Measurements from ENCODE around the gene INHBB.
"Not testable (repeated sequence)": the region's sequence is repeated elsewhere in the genome, so short reads cannot be mapped to it uniquely, and the experiment has no call there.

INHBB gene

DNA sequence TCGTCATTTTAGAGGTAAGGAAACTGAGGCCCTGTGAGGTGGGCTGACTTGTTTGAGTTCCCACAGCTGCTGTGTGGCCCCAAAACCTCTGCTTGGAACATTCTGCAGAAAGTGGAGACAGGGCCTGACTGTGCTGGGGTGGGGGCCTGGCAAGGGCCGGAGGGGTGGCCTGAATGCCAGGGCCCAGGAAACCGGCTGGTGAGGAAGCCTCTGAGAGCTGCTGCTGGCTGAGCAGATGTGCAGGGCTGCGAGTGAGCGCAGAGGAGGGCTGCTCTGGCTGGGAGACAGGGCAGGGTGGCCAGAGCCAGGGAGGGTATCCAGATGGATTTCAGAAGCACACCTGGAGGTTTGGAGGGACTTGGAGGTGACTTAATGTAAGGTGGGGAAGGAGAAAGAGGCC is 29.9 kb upstream of the INHBB start:
- no peak for DNase-seq (ENCODE audit: low read depth)

DNA sequence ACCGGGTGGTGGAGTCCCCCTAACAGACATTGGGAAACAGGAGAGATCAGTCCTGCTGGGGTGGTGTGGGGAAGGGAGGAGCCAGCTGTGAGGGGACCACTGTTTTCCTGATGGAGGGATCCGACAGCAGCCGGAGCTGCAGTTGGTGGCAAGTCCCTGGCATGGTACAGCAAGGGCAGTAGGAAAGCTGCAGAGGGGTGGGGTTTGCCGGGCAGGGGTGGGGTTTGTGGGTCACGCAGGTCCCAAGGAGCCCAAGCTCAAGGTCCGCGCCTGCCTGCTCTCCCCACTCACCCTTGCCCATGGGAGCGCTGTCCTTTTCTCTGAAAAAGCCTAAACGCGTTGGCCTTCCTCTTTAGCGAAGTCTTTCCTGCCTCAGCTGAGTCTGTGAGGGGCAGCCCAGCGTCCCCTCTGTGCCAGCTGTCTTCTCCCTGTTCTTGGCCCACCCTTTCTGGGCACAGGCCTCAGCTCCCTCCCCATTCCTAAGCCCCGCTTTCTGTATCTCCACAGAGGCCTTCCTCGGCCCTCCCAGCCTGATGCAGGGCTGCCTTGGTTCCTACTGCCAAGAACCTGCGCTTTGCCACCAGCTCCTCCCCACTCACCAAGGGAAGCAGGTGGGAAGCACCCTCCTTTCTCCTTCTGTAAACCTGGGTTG is 29.3 kb upstream of the INHBB start:
- no peak for DNase-seq (ENCODE audit: low read depth)

DNA sequence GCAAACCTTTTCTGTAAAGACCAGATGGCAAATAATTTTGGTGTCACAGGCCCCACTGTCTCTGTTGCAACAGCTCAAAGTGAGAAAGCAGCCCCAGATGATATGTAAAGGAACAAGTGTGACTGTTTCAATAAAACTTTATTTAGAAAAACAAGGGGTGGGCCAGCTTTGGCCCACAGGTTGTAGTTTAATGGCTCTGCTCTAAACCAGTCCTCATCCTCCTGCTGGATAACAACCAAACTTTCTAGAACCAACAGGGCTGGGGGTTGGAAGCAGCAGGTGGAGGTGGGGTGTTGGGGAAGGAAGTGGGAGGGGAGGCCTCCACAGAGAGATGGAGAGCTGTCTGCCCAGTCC is 28.8 kb upstream of the INHBB start:
- DNase-seq (ENCODE audit: low read depth) = no peak

DNA sequence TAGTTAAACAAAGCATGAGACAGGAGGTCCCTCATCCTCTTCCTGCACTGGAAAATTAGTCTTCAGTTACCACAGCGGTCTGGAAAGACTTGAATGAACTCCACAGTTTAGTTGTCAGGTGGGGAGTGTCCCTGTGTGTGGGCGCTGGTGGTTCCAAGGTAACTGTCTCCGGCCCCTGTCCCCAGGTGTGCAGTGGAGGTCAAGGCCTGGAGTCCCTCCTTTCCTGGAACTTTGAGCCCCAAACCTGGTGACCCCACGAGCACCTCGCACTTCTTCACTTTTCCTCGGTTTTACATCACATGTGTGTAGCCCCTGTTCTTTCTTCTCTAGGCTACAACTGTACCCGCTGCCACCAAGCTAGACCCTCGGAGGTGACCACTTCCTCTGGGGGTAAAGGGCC is 28.0 kb upstream of the INHBB start:
- DNase-seq (ENCODE audit: low read depth) = no peak

DNA sequence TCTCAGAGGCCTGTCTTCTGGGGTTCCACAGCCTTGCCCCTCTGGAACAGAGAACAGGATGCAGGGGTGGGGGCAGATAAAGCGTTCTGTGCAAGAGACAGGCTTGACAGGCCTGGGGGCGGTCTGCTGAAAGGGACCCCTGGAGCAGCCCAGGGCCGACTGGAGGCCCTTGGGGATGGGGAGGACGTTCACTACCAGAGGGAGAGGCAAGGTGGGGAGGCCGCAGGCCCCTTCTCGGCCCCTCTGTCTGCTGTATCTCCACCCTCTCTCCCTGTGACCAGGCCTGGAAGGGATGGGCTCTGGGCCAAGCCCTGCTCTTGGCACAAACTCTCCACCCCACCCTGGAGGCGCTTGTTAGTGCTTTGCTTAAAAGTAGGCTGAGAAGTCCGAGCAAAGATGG is 27.3 kb upstream of the INHBB start:
- DNase-seq (ENCODE audit: low read depth) = no peak

DNA sequence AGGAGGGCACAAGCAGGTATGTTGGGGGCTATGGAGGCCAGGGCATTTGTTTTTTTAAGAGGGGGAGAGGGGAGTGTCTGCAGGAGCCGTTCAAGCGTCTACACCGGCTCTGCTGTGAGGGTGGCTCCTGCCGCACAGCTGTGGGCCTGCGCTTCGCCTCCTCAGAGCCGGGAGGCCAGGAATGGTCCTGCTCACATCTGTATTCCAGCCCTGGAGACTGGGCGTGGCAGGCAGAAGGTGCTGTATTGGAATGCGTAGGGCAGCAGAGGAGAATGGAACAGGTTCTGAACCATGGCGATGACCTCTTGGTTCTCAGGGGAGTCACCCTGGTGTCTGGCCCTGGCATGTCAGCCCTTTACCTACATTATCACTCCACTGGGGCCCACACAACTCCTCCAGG is 26.8 kb upstream of the INHBB start:
- DNase-seq (ENCODE audit: low read depth) = no peak

DNA sequence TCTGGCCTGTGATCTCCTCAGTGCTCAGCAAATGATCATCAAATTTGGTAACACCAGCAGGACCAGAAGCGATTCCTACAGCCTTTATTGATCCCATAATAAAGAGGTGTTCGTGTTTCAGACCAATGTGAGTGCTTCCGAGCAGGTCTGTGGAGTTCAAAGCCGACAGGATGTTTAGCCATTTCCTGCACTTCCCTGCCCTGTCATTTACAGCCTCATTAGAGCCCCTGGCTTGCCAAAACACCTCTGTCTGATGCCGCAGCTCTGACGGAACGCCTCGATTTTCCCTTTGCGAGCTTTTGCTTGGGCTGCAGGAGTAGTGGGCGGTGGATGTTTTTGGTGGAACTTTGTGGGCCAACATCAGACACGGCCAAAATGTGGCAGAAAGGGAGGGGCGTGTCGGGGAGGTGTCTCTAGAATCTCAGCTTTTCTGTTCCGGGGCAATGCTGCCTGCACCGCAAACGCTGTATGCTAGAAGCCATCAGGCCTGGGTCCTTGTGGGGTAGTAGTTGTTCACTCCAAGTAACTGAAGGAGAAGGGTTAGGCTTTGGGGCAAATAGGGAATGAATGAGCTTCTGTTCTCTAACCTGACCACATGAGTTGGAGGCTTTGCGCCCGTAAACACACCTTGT is 26.1 kb upstream of the INHBB start:
- no peak for DNase-seq (ENCODE audit: low read depth)

DNA sequence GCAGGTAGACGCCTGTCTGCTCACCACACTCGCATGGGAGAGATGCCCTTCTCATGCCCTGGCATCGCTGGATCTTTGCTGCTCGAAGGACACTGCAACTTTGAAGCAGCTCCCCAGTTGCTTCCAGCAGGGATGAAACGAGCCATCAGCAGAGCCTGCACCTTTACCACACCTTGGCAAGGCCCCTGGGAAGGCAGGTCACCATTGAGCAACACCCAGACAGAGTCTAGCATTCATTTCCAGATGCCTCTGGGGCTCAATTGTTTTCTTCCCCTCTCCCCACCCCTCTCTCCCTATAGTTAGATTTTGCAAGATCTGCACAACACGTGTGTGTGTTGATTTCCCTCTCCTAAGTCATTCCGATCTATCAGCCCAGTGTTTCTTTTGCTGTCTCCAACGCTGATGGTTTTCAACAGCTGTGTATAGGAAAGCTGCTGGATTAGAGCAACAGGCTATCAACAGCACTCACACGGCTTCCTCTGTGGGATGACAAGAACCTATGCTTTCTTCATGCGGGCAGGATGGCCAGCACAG is 25.6 kb upstream of the INHBB start:
- DNase-seq (ENCODE audit: low read depth) = no peak

DNA sequence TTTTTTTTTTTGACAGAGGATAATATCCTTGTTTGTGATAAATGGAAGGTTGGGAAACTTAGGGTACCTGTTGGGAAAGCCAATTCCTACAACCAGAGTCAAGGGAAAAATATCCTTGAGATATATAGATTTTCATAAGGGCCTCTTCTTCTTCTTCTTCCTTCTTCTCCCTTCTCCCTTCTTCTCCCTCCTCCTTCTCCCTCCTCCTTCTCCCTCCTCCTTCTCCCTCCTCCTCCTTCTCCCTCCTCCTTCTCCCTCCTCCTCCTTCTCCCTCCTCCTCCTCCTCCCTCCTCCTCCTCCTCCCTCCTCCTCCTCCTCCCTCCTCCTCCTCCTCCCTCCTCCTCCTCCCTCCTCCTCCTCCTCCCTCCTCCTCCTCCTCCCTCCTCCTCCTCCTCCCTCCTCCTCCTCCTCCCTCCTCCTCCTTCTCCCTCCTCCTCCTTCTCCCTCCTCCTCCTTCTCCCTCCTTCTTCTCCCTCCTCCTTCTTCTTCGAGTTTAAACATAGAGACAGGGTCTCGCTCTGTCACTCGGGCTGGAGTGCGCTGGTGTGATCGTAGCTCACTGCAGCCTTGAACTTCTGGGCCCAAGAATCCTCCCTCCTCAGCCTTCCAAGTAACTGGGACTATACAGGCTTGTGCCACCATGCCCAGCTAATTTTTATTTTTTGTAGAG is 24.9 kb upstream of the INHBB start:
- not testable (repeated sequence) for DNase-seq (ENCODE audit: low read depth)

DNA sequence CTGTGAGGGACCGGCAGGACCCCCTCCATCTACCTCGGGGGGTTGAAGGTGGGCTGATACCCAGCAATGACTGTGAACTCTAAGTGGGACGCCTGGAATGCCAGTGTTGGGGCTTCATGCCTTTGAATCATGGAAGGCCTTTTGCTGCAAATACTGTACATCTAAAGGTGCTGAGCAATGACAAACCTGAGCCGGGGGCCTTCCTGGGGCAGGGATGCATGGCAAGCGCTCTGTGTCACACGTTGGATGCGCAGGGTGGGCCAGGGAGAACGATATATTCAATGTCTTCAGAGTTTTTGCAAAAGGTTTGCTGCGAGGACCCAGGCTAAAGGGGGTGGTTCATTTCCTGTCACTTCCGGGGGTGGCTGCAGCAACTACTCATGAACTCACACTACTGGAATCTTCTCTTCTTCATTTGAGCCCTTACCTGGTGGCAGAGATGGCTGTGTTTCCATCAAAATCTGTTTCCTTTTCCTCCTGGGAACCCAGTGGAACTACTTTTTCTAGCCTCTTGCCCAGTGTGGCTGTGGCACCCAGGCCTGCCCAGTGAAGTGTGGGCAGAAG is 24.1 kb upstream of the INHBB start:
- no peak for DNase-seq (ENCODE audit: low read depth)

DNA sequence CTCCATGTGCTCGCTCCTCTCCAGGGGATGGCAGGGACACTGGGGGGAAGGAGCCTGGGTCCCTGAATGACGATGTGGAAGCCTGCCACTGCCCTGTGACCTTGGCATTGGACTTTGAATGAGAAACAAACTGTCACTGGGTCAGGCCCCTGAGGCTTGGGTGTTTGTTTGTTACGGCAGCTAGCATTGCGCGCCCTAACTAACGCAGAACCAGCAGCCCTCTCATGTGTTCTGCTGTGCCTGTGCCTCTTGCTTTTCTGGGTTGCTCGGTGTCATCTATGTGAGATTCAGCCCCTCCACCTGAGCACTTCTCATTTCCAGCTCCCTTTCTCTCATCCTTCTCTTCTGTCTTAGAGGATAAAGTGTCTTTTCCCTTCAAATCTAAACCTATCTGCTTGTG is 23.6 kb upstream of the INHBB start:
- no peak for DNase-seq (ENCODE audit: low read depth)

DNA sequence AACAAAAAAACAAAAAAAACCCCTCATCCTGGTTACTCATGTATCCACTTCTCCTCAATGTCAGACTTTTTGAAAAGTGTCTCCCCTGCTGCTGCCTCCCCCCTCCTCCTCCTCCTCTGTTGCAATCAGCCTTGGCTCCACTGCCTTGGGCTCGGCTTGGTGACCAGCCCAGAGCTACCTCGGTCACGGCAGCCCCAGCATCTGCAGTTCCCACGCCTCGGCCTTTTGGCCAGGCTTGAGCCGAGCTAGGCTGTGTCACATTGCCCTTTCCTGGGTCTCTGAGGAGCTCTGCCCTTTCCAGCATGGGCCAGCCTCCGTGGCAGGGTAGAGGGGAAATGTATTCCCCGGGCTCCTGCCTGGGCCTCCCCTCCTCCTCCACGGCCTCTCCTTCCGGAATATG is 22.7 kb upstream of the INHBB start:
- no peak for DNase-seq (ENCODE audit: low read depth)

DNA sequence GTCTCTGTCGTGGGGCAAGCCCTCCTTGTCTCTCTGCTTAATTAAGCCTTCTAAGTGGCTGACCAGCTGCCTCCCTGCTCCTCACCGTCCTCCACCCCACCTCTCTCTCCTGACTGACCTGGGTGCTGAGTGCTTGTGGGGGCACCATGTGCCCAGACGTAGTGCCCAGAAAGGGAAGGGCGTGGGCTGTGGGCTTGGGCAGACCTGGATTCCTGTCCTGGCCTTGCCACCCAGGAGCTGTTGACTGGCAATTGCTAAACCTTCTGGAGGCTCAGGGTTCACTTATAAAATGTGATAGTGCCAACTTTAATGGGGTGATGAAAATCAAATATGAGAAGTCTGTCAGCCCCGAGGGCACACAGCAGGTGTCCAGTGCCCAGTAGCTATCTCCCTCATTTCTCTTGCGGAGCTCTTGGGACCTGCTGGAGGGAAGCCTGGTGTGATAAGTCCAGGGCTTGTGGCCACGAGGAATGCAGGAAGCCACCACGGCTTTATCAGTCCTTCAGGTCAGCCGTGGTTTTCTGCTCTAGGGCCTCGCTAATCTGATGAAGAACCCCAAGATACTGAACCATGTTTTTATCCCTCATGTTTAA is 22.0 kb upstream of the INHBB start:
- no peak for DNase-seq (ENCODE audit: low read depth)

DNA sequence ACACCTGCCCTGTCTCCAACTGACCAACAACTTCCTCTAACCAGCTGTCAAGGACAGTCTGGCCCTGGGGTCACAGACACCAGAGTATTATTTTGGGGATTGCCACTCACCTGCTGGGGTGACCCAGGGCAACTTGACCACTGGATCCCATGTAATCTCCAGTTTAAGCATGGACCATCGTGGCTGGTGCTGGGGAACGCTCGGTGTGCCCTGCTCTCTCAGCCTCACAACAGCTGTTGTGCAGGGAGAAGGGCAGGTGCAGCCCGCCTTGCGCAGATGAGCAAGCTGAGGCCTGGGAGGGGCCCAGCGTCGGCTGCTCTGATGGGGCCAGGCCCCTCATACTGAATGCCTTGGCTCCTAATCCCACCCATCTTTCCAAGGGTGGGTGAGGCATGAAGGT is 21.0 kb upstream of the INHBB start:
- no peak for DNase-seq (ENCODE audit: low read depth)

DNA sequence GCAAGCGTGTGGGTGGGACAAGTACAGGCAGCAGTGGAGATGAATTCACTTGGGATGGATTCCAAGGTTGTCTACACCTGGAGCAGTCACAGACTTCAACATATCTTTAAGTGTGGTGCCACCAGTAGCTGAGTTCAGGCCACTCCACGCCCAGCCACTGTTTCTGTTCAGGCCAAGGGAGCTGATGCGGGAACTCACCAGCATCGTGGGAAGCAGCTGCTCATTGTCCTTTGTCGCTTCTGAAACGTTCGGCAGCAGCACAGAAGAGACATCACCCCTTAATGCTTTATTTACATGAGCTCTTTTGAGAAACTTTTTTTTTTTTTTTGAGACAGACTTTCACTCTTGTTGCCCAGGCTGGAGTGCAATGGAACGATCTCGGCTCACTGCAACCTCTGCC is 19.9 kb upstream of the INHBB start:
- no peak for DNase-seq (ENCODE audit: low read depth)

DNA sequence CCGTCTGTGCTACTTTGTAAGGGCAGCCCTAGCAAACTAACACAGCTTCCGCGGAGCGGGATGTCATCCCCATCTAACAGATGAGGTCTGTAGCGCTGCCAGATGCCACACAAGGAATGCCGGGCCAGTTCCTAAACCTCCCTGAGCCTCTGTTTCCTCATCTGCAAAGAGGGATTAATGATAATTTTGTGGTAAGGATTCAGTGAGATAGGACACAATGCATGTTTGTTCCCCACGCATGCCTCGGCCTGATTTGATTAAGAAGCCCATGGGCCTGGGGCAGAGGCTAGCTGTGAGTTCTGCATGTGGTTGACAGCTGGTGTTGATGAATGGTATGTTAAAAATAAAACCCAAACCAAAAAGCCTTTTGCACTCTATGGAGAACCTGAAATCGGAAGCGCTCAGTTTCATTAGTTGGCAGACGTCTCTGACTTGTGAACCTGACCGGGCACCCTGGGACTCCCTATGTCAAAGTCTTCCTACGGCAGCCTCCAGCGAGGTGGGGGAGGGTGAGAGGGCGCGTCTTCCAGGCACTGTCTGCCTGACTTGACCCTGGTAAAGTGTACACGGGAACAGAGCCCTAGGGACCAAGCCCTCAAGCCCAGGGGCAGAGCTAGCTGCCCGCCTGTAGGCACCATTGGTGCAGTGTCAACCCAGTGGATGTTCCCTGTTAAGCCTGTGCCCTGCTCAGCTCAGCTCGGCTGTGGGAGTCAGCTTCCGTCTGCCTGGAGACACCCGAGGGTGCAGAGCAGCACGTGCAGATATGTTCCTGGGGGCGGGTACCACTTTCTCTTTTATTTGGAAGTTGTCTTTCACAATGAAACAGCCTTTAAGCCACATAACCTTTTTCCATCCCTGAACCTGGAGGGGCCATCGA is 14.8 kb upstream of the INHBB start:
- DNase-seq (ENCODE audit: low read depth) = no peak

DNA sequence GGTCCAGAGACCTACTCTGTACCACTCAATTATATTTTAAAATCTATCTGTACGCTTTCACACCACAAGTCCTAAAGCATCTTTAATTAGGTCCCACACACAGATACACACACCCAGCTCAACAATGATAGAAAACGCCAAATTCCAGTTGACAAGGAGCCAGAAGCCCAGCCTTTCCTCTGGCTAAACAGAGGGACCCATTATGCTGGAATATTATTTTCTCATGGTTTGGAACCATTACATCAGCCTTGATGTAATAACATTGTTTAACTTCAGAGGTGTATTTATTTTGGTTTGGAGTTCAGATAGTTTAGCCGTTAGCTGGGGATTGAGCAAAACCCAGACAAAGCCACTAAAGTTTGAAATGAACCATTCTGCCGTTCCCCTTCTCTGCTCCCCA is 14.0 kb upstream of the INHBB start:
- DNase-seq (ENCODE audit: low read depth) = no peak

DNA sequence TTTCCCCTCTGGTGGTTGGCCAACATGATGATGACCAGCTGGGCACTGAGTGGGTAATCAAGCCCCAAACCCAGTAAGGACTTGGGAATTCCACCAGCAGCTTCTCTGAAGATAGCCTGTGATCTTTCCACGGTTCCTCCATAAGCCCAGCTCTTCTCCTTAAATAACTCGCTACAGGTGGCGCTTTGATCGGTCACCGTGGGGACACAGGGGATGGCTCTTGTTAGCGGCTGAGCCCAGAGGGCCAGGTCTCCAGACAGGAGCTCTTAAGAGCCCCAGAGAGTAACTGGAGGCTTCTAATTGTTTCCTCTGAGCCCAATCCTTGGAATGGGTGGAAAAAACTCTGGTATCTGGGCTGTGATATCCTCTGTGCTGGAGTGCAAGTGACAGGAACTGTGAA is 13.6 kb upstream of the INHBB start:
- no peak for DNase-seq (ENCODE audit: low read depth)

DNA sequence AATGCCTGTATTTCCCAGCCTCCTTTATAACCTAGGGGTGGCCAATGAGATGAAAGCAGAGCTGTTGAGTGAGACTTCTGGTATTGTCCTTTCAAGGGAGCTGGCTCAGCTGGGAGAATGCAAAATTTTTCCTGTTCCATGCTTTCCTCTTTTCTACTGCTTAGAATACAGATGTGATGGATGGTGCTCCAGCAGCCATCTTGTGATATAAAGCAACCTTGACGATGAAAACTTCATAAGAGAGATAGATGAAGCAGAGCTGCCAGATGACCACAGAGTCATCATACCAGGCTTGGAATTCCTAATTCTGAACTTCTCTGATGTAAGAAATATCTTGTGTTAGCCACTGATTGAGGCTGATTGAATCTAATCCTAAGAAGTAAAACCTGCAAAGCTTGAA is 11.9 kb upstream of the INHBB start:
- DNase-seq (ENCODE audit: low read depth) = no peak

DNA sequence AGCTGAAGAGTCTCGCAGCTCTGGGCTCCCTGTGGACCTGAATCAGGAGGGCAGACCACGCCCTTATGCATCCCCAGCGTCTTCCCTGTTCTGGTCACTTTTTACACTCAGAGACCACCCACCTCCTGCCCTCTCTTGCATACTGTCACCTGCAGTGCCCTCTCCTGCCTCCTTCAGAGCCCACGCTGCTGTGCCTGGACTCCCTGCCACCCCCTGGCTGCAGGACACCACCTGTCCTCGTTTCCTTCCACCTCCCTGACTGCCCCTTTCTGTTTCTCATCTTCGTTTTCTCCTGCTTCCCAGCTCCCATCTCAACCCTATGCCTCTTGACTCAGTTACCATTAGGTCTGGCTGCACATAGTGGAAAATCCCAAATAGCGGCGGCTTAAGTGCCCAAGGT is 9.2 kb upstream of the INHBB start:
- DNase-seq (ENCODE audit: low read depth) = no peak

DNA sequence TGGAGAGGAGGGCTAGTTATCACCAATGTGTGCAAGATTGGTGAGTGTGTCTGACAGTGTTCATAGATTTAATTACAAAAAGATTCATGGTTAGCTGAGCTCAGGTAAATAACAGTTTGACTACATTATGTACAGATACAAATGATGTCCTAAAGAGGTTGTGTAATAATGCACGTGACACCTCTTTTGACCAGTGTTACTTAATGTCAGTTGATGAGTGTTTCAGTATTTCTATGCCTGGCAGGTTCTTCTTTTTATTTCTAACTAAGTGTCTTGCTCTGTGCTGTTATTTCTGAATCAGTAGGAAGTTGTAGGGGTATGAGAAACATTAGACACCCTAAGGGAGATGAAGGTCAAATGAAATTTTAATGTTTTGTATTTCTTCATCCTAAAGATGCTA is 7.9 kb upstream of the INHBB start:
- no peak for DNase-seq (ENCODE audit: low read depth)

DNA sequence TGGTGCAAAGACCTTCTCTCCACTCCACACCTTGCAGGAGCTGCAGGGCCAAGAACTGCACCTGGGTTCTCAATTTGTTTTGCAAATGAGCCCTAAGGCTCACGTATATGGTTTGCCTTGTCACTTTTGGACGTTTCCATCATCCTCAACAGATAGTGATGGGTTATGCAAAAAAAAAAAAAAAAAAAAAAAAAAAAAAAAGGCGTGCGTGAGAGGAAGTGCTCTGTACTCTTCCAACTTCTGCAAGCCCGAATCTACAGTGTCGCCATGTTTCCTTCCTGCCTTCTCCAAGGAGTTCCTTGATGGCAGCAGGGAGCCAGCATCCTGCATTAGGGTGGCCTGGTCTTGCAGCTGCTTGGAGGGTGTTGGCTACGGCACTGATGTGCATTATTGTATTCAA is 4.0 kb upstream of the INHBB start:
- no peak for DNase-seq (ENCODE audit: low read depth)

Data from stimulated activated CD8-positive, alpha-beta memory T cell treated with anti-CD3 and anti-CD28 coated beads, Interleukin-7, amount 100 ng/mL, for 24 hours (primary cell).